ENCODE results near the gene NANOS1. TPM values are rescaled to one million over a fixed set of nuclear protein-coding genes. Genes with fewer than 3 reads are reported as not detected.

NANOS1 gene
- total and polyA plus RNA-seq, 2 of the 8 experiments (the other 6 are each of a cell fraction or from before 2014, with no cell fraction given): 3.1 to 3.9 TPM

DNA sequence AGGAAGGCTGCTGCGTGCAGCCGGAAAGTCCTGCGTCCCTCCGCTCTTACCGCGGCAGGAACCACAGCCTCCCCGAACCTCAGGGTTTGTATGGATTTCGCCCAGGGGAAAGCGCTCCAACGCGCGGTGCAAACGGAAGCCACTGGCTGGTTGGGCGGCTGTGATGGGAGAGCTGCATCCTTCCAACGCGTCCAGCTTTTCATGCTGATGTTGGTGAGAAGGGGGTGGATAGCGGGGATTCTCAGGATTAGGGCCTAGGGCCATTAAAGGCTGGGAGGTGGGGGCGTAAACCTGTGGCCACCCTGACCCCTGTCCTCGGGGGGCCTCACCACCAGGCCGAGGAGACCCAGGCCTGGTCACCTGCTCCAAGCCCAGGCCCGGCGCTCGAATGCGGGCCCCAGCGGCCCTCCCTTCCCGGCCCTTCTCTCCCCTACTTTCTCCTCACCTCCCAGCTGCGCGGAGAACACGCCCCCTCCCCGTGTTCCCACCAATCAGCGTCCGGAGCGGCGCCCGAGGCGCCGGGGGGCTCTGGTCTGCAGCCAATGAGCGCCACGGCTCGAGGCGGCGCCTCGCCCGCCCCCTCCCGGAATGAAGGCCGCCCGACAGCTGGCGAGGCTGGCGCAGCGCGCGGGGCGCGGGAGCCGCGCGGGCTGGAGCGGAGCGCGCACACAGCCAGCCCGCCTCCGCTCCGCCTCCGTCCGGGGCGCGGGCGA, 458 bp upstream of the NANOS1 start (continued):
- no peak for TF ChIP-seq ZNF274 (IDR thresholded peaks at IDR 0.05; ENCODE audit: borderline replicate concordance, extremely low read depth, low read length)
- TF ChIP-seq SIN3A (conservative IDR thresholded peaks at IDR 0.05 in 1 of 2, IDR thresholded peaks at IDR 0.05 in 1 of 2; ENCODE audit: low read depth in 1 of 2, low read length in 2 of 2): peak in 1 of 2 experiments; percentile 50; a peak in 1 of 4 replicates
- TF ChIP-seq HDAC6 (IDR thresholded peaks at IDR 0.05; ENCODE audit: low read depth, low read length): no peak
- no peak for TF ChIP-seq JUN (IDR thresholded peaks at IDR 0.05; ENCODE audit: low read depth, low read length)
- TF ChIP-seq SAP30 (IDR thresholded peaks at IDR 0.05; ENCODE audit: insufficient read depth, insufficient replicate concordance, low read length): no peak
- no peak for TF ChIP-seq MAFK (IDR thresholded peaks at IDR 0.05; ENCODE audit: low read depth, low read length)
- no peak for TF ChIP-seq CTBP2 (IDR thresholded peaks at IDR 0.05; ENCODE audit: borderline replicate concordance, insufficient read depth, insufficient read length, low read length)
- 0 out of 2 replicates have a peak, but pooled peaks have one; percentile 11 for TF ChIP-seq RBBP5 (IDR thresholded peaks at IDR 0.05; ENCODE audit: borderline replicate concordance, low read depth, low read length)
- peak; percentile 11; the same call in 1 of the 2 replicates for TF ChIP-seq TBP (IDR thresholded peaks at IDR 0.05; ENCODE audit: low read depth, low read length)
